ENCODE measurements around the gene ST7L. TPM values are rescaled to one million over a fixed set of nuclear protein-coding genes. Genes with fewer than 3 reads are reported as not detected.

Gene ST7L
- total and polyA plus RNA-seq, 9 of the 15 experiments (the other 6 are each of a cell fraction or from before 2014, with no cell fraction given), result 9.0 to 32.5 (median 26.6) TPM

- TF ChIP-seq CHD4 (IDR thresholded peaks at IDR 0.05; ENCODE audit: insufficient read depth, insufficient replicate concordance, low read depth, low read length, poor library complexity, severe bottlenecking), result no peak
- TF ChIP-seq SRF (CRISPR knock-in tag; IDR thresholded peaks at IDR 0.05), result no peak
- TF ChIP-seq NEUROD1 (IDR thresholded peaks at IDR 0.05; ENCODE audit: borderline replicate concordance, low read depth, low read length, partially characterized antibody), result peak; percentile 68
- TF ChIP-seq DDX20 (tag; IDR thresholded peaks at IDR 0.05; ENCODE audit: low read depth), result no peak
- no peak for TF ChIP-seq THRB (CRISPR knock-in tag; conservative IDR thresholded peaks at IDR 0.05)
- peak; percentile 22; the same call in 1 of the 2 replicates for TF ChIP-seq ARID4B (CRISPR knock-in tag; IDR thresholded peaks at IDR 0.05)
- no peak for TF ChIP-seq ZSCAN32 (CRISPR knock-in tag; IDR thresholded peaks at IDR 0.05)
- TF ChIP-seq SMARCA4 (IDR thresholded peaks at IDR 0.05), result peak; percentile 97
- no peak for TF ChIP-seq GTF2E2 (tag; IDR thresholded peaks at IDR 0.05)
Measured at GRCh38 chr1:112575154-112575804, 43.7 kb downstream of the ST7L start (continued).

Measured in K562 (cell line).